ENCODE measurements around the gene MVD.

GRCh38 chr16:88656291-88656980 lies 6.5 kb downstream of the MVD start:
- no peak for TF ChIP-seq POLR2AphosphoS5 (IDR thresholded peaks at IDR 0.05)
- TF ChIP-seq POLR2A (IDR thresholded peaks at IDR 0.05) = no peak
- TF ChIP-seq CTCF (IDR thresholded peaks at IDR 0.05 in 8 of 11, conservative IDR thresholded peaks at IDR 0.05 in 3 of 11) = no peak

Measured in spleen (tissue), 7 donors.